ENCODE results near the gene CGNL1.

CGNL1 gene

GRCh38 chr15:57551715-57552677 lies 175.7 kb downstream of the CGNL1 start:
- DNase-seq: no peak

DNA sequence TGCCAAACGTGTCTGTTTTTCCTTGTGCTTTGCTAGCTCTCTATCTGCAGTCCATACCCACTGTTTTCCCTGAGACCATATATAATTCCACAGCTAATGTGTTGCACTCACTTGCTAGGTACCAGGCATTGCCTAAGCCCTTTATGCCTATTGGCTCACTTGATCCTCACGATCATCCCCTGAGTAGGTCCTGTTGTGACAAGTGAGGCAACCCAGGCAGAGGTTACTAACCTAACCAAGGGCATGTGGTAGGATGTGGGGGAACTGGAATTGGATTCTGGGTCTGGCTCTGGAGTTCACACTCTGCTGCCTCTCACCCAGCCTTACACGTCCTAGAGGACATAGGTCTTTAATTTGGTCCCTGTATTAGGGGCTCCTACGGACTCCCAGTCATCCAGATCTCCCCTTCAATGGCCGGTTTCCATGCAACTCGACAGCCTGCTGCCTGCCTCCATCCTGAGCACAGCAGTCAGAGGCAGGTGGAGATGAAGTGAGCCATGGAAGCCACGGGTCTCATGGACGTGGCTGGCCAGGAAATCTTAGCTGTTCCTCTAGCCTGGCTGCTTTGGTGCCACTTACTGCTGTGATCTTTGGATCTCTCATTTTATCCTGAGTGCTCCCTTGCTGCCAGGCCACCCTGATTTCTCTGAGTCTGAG lies 176.5 kb downstream of the CGNL1 start:
- DNase-seq: no peak

DNA sequence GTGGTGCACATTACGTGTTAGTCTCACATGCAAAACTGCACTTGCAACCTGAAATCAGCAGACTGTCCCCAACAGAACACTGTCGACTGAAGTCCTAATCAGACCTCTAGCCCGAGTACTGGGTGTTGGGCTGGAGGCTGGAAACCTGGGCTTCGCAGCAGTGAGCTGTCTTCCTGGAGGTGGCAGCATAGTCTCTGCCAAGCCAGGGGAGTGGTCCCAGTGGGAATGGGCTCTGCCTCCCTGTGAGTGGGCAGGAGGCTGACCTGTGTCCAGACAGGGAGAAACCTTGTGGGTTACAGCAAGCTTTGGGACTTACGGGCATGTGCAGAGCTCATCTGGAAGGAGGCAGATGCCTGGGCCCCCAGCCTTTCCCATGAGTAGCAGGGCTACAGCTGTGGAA lies 177.2 kb downstream of the CGNL1 start:
- DNase-seq: no peak

GRCh38 chr15:57554063-57554811 lies 177.9 kb downstream of the CGNL1 start:
- no peak for DNase-seq

GRCh38 chr15:57554812-57555179 lies 178.5 kb downstream of the CGNL1 start:
- DNase-seq: no peak

GRCh38 chr15:57555270-57555669 lies 179.0 kb downstream of the CGNL1 start:
- no peak for DNase-seq

- no peak for DNase-seq
Measured at GRCh38 chr15:57556040-57556439, 179.7 kb downstream of the CGNL1 start.

GRCh38 chr15:57557267-57557666 lies 181.0 kb downstream of the CGNL1 start:
- no peak for DNase-seq

GRCh38 chr15:57557810-57558209 lies 181.5 kb downstream of the CGNL1 start:
- DNase-seq: no peak

- peak; percentile 74 for DNase-seq
Measured at GRCh38 chr15:57559875-57560274, 183.6 kb downstream of the CGNL1 start.

- peak; percentile 82 for DNase-seq
Measured at GRCh38 chr15:57561041-57561711, 184.9 kb downstream of the CGNL1 start.

GRCh38 chr15:57562196-57562769 lies 186.0 kb downstream of the CGNL1 start:
- DNase-seq: no peak

- peak; percentile 22 for DNase-seq
Measured at GRCh38 chr15:57563416-57563815, 187.1 kb downstream of the CGNL1 start.

DNA sequence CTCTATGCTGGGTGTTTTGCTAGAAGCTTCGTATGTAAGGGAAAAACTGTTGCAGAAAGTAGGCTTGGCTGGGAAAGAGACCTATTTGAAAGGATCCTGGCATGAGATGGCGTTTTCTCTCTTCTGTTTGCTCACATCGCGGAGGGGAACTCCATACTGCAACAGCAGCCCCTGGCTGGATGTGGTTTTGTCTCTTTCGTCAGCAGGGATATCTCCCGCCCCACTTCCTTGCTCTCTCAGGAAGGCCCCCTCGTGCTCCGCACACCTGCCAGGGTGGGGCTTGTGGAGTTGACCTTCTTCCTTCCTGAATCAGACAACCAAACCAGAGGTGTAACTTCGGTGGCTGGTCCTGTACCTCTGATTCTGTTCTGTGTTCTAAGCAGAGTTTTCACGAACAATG lies 189.0 kb downstream of the CGNL1 start:
- peak; percentile 28 for DNase-seq

DNA sequence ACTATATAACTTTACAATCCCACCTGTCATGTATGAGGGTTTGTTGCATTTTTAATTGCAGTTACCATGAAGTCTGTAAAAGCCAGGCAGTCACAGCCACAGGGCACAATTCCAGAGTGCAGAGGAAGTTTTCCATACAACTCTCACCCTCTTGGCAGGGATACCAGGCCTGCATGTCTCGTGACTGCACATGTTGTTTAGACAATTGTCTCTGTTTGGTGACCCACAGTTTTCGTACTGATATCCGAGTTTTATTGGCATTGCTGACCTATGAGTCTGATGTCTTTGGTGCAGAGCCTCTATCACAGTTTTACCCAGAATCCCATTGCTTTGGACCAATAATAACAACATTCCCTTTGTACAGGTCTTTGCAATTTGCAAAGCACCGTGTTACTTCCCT lies 190.5 kb downstream of the CGNL1 start:
- no peak for DNase-seq

DNA sequence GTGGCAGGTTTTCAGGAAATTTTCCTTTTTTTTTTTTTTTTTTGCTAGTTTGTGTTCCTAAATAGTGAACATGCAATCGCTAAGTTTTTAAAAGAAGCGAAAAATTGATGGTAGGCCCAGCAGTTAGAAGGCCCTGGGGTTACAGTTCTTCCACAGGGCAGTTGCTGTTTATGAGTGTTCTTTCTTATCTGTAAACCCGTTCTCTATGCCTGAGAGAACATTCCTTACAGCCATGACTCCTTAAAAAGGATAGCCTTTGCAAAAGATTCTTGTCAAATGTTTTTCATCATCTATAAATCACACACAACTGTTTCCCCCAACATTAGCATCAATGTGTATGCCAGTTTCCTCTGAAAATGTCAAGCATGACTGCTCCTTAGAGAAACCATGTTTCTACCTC lies 191.6 kb downstream of the CGNL1 start:
- DNase-seq: no peak

GRCh38 chr15:57568299-57568698 lies 192.0 kb downstream of the CGNL1 start:
- DNase-seq: no peak

DNA sequence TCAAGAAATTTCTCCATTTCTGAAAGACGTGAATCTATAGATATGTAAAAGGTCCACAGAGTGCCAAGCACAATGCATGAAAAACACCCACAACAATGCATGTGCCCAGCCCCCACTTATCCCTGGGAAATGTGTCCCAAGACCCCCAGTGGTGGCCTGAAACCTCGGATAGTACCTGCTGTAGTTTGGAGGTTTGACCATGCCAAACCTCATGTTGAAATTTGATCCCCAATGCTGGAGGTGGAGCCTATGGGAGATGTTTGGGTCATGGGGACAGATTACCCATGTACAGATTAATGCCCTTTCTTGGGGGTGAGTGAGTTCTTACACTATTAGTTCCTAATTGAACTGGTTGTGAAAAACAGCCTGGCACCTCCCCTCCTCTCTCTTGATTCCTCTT lies 194.0 kb downstream of the CGNL1 start:
- DNase-seq: no peak

DNA sequence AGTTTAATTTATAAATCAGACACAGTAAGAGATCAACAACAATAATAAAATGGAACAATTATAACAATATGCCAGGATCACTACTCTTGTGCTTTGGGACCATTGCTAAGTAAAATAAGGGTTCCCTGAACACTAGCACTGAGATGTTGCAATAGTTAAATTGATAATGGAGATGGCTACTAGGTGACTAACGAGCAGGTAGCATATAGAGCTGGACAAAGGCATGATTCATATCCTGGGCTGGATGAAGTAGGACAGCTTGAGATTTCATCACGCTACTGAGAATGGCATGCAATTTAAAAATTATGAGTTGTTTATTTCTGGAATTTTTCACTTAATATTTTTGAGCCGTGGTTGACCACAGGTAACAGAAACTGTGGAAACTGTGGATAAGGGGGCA lies 194.7 kb downstream of the CGNL1 start:
- DNase-seq: no peak

DNA sequence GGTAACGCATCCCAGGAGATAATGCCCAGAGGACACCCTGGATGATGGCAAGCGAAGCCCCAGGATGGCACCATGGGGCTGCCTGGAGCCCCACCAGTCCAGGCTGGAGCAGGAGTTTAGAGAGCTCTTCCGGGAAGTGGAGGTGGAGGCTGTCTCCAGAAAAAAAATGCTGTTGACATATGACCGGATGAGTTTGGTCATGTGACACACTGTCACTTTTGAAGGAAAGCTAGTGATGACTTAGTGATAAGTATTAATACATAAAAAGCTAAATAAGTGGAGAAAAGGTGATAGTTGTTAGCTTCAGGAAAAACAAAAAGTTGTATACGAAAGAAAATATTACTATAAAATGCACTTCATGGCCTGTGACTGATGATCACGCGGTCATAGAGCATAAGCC lies 195.4 kb downstream of the CGNL1 start:
- DNase-seq: no peak

DNA sequence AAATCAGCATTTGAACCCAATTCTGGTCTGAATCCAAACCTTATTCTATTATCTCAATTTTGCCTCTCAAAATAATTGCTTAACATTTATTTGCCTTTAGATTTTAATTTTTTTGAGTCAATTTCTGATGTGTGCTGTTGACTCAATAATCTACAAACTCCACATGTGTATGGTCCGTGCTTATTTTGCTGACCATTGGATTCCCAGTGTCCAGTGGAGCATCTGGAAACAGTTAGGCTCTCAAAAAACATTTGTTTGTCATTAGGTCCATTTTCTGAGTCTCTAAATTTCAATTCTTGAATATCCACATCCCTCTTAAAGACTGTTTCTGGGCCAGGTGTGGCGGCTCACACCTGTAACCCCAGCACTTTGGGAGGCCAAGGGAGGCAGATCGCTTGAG lies 196.2 kb downstream of the CGNL1 start:
- no peak for DNase-seq

DNA sequence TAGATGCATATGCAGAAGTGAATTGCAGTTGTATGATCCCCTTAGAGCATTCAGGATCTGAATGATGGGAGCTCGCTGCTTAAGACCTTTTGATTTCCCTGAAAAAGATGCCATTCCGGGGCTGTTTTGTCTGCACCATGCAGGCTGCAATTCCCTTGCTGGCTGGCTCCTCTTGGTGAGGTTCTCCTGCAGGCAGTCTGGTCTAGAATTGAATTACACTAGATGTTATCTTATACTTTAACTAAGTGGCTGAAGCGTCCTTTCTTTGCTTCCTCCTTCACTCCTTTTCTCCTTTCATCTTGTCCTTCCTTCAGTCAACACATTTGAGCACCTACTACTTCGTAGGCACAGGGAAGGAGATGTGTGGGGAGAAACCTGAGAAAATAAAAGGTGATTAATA lies 196.8 kb downstream of the CGNL1 start:
- no peak for DNase-seq

- no peak for DNase-seq
Measured at GRCh38 chr15:57575363-57575762, 199.1 kb downstream of the CGNL1 start.

Measured in activated CD4-positive, alpha-beta T cell treated with anti-CD3 and anti-CD28 coated beads, Interleukin-10, Interleukin-2, amounts not matched to agents 100 ng/mL and 50 ng/mL, durations not matched to agents 16 hours and 8 hours (primary cell).